GM21381 (cell line): ENCODE data around the gene SLC35D1.

ENCODE experiments used
- ATAC-seq: cut with Tn5 transposase; IDR thresholded peaks from one replicate; pipeline ENCODE4 v1.9.1; 2021; ENCODE audit warnings: mild to moderate bottlenecking, moderate library complexity; ENCODE audit not compliant: unreplicated experiment

The SLC35D1 gene

DNA sequence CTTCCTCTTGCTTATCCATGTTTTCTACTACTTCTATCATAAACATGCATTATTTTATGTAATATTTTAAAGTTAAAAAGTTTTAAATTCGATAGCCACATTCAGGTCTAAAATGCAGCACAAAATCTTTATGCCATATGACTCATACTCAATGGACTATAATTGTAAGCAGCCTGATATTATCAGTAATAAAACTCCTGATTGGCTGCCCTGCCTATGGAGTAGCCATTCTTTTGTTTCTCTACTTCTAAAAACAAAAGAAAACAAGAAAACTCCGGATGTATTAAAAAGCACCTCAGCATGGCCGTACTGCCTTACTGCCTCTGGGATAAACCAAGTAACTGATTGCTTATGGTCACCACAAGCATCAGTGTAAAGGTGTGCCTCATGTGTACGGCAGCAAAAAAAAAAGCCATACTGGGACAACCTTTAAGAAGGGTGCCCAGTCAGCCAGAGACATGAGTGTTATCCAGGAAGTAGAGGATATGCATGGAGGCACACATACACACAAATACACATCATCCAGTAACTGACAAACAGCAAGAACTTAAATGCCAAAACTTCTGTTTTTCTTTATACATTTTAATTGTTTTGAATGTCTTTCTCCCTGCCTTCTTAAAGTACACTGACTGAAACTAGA lies 9.2 kb downstream of the SLC35D1 start:
- ATAC-seq, result no peak

DNA sequence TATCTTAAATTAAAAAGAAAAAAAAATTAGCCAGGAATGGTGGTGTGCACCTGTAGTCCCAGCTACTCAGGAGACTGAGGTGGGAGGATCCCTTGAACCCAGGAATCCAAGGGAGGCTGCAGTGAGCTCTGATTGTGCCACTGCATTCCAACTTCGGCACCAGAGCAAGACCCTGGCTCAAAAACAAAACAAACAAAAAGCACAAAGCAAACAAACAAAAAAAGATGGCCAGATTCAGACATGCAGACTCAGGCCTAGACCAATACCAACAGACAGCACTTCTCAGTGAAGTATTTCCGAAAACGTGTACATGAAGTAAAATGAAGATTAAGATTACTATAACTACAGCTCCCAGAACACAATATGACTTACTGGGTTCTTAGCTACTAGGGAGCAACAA lies 10.6 kb downstream of the SLC35D1 start:
- ATAC-seq, result no peak

DNA sequence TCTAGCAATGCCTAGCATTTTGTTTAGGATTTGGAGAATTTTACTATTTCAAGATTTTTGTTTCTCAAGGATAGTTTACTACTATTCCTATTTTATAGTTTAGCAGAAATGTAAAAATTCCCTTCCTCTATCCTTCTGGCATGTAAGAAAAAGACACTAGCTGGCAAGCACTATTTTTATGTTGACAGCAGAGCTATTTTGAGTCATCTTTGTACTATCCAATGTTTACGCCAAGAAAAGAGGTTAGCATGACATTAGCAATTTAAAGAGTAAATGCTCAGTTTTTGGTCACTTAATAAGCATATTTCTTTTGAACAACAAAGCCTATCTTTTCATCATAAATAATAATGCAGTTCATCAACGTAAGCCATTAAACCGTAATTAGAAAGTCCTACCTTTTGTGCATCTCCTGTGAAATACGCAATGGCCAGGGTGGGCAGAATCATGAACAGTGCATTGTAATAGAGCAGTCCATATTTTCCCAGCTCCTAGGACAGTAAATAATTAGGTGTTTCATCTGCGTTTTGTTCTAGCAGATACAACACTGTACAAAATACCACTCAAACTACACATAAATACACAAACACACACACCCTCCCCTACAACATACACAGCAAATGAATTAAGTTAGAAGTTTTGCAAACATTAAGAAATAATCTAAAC lies 12.0 kb downstream of the SLC35D1 start:
- no peak for ATAC-seq

GRCh38 chr1:67040405-67040804 lies 13.5 kb downstream of the SLC35D1 start:
- ATAC-seq, result no peak

DNA sequence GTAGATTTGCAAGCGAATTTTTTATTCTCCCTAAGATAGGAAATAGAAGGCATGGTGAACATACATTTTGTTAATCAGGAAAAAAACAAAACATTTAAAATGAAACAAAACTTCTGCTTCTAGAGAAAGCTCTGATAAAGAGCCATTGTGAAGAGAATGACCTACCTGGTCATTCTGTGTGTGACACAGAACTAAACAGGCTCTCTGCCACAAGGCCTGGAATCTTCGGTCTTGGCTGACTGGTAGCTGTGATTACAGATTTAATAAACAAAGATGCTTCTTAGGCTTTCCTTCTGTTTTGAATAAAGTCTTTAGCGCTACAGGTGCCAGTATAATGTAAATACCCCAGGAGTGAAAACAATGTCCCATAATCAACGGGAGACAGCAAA lies 22.1 kb downstream of the SLC35D1 start:
- ATAC-seq, result no peak

GRCh38 chr1:67031121-67031858 lies 22.7 kb downstream of the SLC35D1 start:
- ATAC-seq, result no peak

- ATAC-seq, result no peak
Observed at GRCh38 chr1:67029472-67029871, 24.5 kb downstream of the SLC35D1 start.

DNA sequence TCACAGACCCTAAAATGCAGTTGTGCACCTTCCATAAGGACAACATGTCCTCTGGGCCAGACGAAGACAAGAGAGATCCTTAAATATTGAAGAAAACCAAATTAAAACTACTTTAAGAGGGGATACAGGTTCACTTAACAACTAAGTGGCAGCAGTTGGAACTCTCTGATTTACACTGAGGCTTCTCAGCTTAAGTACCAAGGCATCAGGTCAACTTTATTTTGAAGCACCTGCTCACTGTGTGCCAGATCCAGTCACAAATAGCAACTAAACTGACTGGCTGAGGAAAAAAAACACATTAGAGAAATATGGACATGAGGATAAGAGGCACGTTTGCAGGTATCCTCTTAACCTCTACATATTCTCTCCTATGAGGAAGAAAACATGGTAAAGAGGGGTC lies 33.2 kb downstream of the SLC35D1 start:
- ATAC-seq, result no peak

DNA sequence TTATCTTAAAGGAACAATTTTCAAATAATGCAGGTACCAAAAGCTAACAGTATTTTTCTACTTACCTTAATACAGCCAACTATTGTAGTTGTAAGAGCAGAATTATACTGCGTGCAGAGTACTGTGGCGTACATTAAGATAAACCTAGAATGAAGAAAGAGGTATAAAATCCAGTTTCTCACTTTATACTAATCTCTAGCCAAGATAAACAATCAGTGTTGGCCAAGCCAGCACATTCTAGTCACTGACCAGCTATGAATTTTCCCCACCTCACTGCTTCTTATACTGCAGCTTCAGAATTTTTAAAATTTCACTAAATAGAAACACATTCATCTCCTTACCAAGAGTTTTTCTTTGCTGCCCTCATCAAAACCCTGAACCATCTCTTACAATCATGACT lies 33.6 kb downstream of the SLC35D1 start:
- ATAC-seq, result no peak

DNA sequence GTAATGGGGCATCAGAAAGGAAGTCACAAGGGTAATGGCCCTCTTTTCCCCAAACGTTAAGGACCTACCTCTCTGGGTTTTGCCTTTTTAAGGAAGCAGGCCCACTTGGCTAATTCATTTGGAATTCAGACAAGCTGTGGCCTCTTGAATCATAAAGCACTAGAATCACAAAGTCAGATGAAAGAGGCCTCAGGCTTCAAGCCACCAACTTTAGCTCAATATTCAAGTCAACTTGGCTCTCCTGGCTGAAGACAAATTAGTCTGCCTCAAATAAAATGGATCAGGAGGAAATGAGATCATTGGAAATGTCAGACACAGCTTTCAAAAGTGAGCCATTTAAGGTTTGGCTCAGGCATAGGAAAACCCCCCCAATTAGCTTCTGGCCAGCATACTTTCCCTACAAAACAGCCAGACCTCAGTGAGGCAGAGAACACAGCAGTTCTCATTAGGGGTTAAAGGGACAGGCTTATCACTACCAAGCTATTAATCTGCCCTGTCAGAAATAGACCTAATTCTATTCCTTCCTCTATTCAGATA lies 34.3 kb downstream of the SLC35D1 start:
- no peak for ATAC-seq

DNA sequence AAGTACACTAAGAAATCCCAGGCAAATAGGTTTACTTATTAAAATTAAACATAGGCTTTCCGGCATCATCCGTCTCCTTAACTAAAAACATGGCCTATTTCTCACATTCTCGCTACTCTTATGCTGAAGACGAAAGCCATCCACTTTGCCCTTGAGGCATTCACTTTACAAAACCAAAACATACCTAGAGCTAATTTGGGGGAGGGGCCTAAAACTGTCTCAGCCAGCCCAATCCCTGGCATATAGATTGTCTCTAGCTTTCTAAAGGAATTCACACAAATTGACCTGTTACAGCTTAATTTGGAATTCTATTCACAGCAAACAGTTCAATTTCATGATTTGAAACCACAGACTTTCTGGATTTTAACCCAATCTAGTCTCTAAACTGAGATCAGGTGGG lies 34.8 kb downstream of the SLC35D1 start:
- no peak for ATAC-seq

DNA sequence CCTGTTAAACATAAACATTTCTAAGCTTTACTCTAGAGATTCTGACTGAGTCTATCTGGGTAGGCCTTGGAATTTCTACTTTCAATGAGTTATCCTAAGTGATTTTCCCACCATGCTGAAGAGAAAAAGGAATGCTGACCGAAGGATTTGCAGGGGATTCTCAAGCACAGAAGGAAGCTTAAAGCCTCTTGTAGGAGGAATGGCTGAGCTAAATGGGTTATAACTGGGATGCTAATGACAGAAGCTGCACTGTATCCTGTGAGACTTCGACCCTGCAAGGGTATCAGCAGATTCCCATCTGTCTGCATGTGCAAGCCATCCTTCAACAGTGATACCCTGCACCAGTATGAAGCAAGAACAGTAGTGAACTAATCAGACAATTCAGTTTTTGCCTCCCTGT lies 35.4 kb downstream of the SLC35D1 start:
- ATAC-seq, result no peak

- no peak for ATAC-seq
Observed at GRCh38 chr1:67013573-67013972, 40.4 kb downstream of the SLC35D1 start.

GRCh38 chr1:67009792-67010191 lies 44.2 kb downstream of the SLC35D1 start:
- ATAC-seq, result no peak

DNA sequence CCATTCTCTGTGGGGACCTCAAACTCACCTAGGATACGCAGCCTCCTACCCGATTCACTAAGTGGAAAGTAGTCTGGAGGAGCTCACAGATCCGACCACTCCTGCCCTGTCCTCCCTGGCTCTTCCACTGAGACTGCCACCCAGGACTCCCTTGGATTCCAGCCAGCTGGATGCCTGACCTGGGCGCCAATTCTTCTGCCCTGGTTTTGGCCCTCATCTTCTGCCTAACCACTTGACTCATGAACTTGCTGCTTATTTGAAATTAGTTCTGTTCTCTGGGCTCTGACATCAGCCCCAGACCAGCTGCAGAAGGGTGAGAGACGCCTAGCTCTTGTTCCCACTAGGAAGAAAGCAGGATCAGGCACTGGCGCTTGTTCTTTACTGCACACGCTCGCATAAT lies 48.9 kb downstream of the SLC35D1 start:
- ATAC-seq, result no peak

GRCh38 chr1:67004176-67004575 lies 49.8 kb downstream of the SLC35D1 start:
- ATAC-seq, result no peak

GRCh38 chr1:67001682-67002425 lies 52.1 kb downstream of the SLC35D1 start:
- ATAC-seq, result no peak

GRCh38 chr1:66999640-67000400 lies 54.1 kb downstream of the SLC35D1 start:
- ATAC-seq, result no peak

DNA sequence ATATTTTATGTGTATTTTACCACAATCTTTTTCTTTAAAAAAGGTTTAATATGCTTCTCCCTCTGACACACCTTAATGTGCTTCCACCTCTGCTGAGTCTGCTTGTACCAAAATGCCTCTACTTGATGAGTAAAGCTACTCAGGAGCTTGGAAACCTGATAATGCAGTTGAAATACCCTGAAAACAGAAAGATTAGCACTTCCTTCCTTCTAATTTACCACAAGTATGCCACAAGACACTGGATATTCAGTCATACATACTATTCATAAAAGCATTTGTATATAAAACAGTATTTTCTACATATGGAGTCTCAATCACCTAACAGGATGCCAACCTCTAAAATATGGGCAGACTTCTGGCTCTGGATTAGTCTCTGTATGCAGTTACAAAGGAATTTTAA lies 55.0 kb downstream of the SLC35D1 start:
- no peak for ATAC-seq

DNA sequence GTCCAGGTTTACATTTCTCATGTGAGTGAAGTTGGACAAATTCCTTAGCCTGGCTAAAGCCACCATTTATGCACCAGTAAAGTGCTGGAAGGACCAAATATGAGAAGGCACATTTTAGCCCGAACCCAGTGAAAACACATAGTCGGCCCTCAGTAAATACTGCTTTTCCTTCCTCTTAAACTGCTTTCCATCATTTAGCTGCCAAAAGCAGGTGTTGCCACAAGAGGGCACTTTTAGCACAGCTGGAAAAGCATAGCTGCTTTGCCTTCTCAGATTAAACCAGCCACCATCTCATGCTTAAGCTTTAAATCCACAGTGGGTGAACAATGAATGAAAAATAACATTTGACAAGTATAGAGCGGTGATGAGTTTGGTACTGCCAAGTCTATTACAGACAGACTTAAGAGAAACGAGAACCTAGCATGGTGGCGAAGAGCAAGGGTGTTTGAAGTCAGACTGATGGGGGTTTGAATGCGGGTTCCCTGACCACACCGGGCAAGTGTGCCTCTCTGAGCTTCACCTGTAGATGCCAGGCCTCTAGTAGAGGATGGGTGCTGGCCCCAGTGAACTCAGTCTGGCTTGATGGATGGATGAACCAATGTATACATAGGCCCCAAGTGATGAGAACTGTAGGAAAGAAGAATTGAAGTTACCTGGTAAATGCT lies 57.8 kb downstream of the SLC35D1 start:
- ATAC-seq, result no peak
